ENCODE data around the gene MAP3K21. TPM values are rescaled to one million over a fixed set of nuclear protein-coding genes. Genes with fewer than 3 reads are reported as not detected.

MAP3K21 gene
- polyA plus RNA-seq, 3 donors = 0.22 to 8.3 (median 0.85) TPM

- no peak overlapping the region for H3K27ac ChIP-seq (ENCODE audit: low read depth, low read length)
- 90 to 97% (median 92%) methylated on average over 5 of the region's 5 CpGs for WGBS, 3 donors
These were observed 21.6 kb downstream of the MAP3K21 start for GRCh38 chr1:233349137-233349536.

GRCh38 chr1:233354983-233355382 is 27.5 kb downstream of the MAP3K21 start:
- no peak overlapping the region for H3K27ac ChIP-seq (ENCODE audit: low read depth, low read length)

- no peak overlapping the region for H3K27ac ChIP-seq (ENCODE audit: low read depth, low read length)
- WGBS, 3 donors = 66 to 79% (median 74%) methylated on average over 8 of the region's 8 CpGs
These were observed 28.5 kb downstream of the MAP3K21 start for GRCh38 chr1:233355841-233356704.

GRCh38 chr1:233356705-233356987 is 29.1 kb downstream of the MAP3K21 start:
- WGBS, 3 donors = 87 to 95% (median 90%) methylated on average over 3 of the region's 3 CpGs
- H3K27ac ChIP-seq (ENCODE audit: low read depth, low read length) = no peak overlapping the region

- 91 to 96% (median 92%) methylated on average over 6 of the region's 6 CpGs for WGBS, 3 donors
These were observed 30.3 kb downstream of the MAP3K21 start for GRCh38 chr1:233357595-233358397.

GRCh38 chr1:233359431-233359830 is 31.9 kb downstream of the MAP3K21 start:
- no peak overlapping the region for H3K27ac ChIP-seq (ENCODE audit: low read depth, low read length)
- WGBS, 3 donors = 21 to 78% (median 76%) methylated on average over 5 of the region's 5 CpGs

More at GRCh38 chr1:233357595-233358397, 30.3 kb downstream of the MAP3K21 start:
- H3K27ac ChIP-seq (ENCODE audit: low read depth, low read length) = no peak overlapping the region

GRCh38 chr1:233359905-233360304 is 32.4 kb downstream of the MAP3K21 start:
- WGBS, 3 donors = 49 to 95% (median 88%) methylated on average over 2 of the region's 2 CpGs
- no peak overlapping the region for H3K27ac ChIP-seq (ENCODE audit: low read depth, low read length)

GRCh38 chr1:233360525-233361102 is 33.1 kb downstream of the MAP3K21 start:
- no peak overlapping the region for H3K27ac ChIP-seq (ENCODE audit: low read depth, low read length)
- 33 to 84% (median 81%) methylated on average over 6 of the region's 6 CpGs for whole genome bisulfite sequencing, 3 donors

GRCh38 chr1:233361876-233362275 is 34.4 kb downstream of the MAP3K21 start:
- H3K27ac ChIP-seq (ENCODE audit: low read depth, low read length) = no peak overlapping the region
- 56 to 69% (median 63%) methylated on average over 19 of the region's 19 CpGs for WGBS, 3 donors

GRCh38 chr1:233362743-233363142 is 35.2 kb downstream of the MAP3K21 start:
- H3K27ac ChIP-seq (ENCODE audit: low read depth, low read length) = no peak overlapping the region
- 91 to 98% (median 94%) methylated on average over 1 of the region's 1 CpG for WGBS, 3 donors

GRCh38 chr1:233364026-233364425 is 36.5 kb downstream of the MAP3K21 start:
- 48 to 74% (median 70%) methylated on average over 1 of the region's 1 CpG for WGBS, 3 donors
- no peak overlapping the region for H3K27ac ChIP-seq (ENCODE audit: low read depth, low read length)

- H3K27ac ChIP-seq (ENCODE audit: low read depth, low read length) = no peak overlapping the region
- 79 to 81% (median 81%) methylated on average over 5 of the region's 5 CpGs for WGBS, 3 donors
These were observed 37.4 kb downstream of the MAP3K21 start for GRCh38 chr1:233364695-233365539.

- WGBS, 3 donors = 36 to 55% (median 52%) methylated on average over 3 of the region's 3 CpGs
- no peak overlapping the region for H3K27ac ChIP-seq (ENCODE audit: low read depth, low read length)
These were observed 39.1 kb downstream of the MAP3K21 start for GRCh38 chr1:233366575-233366974.

GRCh38 chr1:233367057-233367803 is 39.7 kb downstream of the MAP3K21 start:
- 44 to 77% (median 67%) methylated on average over 6 of the region's 6 CpGs for WGBS, 3 donors
- H3K27ac ChIP-seq (ENCODE audit: low read depth, low read length) = no peak overlapping the region

- no peak overlapping the region for H3K27ac ChIP-seq (ENCODE audit: low read depth, low read length)
These were observed 40.7 kb downstream of the MAP3K21 start for GRCh38 chr1:233368106-233368788.

GRCh38 chr1:233368789-233369130 is 41.2 kb downstream of the MAP3K21 start:
- no peak overlapping the region for H3K27ac ChIP-seq (ENCODE audit: low read depth, low read length)
- 85 to 100% (median 89%) methylated on average over 1 of the region's 1 CpG for WGBS, 3 donors

More at GRCh38 chr1:233368106-233368788, 40.7 kb downstream of the MAP3K21 start:
- WGBS, 3 donors = 62 to 77% (median 66%) methylated on average over 3 of the region's 3 CpGs

Data from adipose tissue (tissue), 3 donors.